BLaER1 treated with 17β-estradiol and CSF1 and Interleukin-3, amounts not matched to agents 10 nM and 100 nM (cell line): ENCODE measurements around the gene CHMP1A.

ENCODE experiments used
- H3K27ac ChIP-seq, 11 experiments: shearing (Covaris generic); formaldehyde crosslinking; 2 replicates each; pipeline ENCODE4 v1.8.1; 2022
- H3K27me3 ChIP-seq, 11 experiments: shearing (Covaris generic); formaldehyde crosslinking; 2 replicates each; pipeline ENCODE4 v1.8.1; 2022
- H3K36me3 ChIP-seq, 11 experiments: shearing (Covaris generic); formaldehyde crosslinking; 2 replicates each; pipeline ENCODE4 v1.8.1; 2022
- H3K4me1 ChIP-seq, 10 experiments: shearing (Covaris generic); formaldehyde crosslinking; 2 replicates each; pipeline ENCODE4 v1.8.1; 2022
- H3K4me2 ChIP-seq, 11 experiments: shearing (Covaris generic); formaldehyde crosslinking; 2 replicates each; pipeline ENCODE4 v1.8.1; 2022
- H3K4me3 ChIP-seq, 10 experiments: shearing (Covaris generic); formaldehyde crosslinking; 2 replicates each; pipeline ENCODE4 v1.8.1; 2022
- H3K9ac ChIP-seq, 11 experiments: shearing (Covaris generic); formaldehyde crosslinking; 2 replicates each; pipeline ENCODE4 v1.8.1; 2022
- H3K9me3 ChIP-seq, 11 experiments: shearing (Covaris generic); formaldehyde crosslinking; replicated peaks in 1 of 11; 2 replicates each; pipeline ENCODE4 v1.8.1; 2022
- H4K20me1 ChIP-seq, 11 experiments: shearing (Covaris generic); formaldehyde crosslinking; 2 replicates each; pipeline ENCODE4 v1.8.1; 2022
- Cebpa-rat ChIP-seq, 11 experiments: shearing (Covaris generic); IDR thresholded peaks; 2 replicates each; pipeline ENCODE4 v1.8.1; 2022

The CHMP1A gene

DNA sequence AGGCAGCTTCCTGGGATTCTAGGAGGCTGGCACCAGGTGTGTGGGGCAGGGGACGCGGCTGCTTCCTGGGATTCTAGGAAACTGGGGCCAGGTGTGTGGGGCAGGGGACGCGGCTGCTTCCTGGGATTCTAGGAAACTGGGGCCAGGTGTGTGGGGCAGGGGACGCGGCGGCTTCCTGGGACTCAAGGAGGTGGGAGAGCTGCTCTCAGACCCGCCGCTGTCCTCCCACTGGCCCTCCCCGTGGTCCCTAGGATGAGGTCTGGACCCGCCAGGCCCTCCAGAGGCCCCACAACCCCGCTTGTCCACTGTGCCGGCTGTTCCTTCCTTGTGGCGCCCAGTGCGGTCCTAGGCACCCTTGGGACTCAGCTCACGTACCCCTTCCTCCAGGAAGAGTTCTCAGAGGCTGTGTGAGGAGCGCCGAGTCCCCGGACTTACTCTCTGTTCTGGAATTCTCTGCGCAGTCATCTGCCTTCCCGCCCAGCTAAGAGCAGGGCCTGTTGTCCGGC is 43.5 kb downstream of the CHMP1A start:
- Histone ChIP-seq H3K27ac (peak overlapping the region in 5 of 11 experiments; percentile 9 to 71 (median 60); a peak in 9 of 22 replicates), H4K20me1 (peaks cover 0 to 10% (median 0%) of the 10 kb centered on the region in 11 experiments; a peak in 3 of 22 replicates), H3K4me3 (peak overlapping the region in 5 of 10 experiments; percentile 1 to 59 (median 52); a peak in 6 of 20 replicates), H3K36me3 (no peaks in the 10 kb centered on the region), H3K27me3 (peaks cover 0 to 27% (median 0%) of the 10 kb centered on the region in 11 experiments; a peak in 6 of 22 replicates), H3K9me3 (no peaks in the 10 kb centered on the region), H3K4me2 (peak overlapping the region; percentile 73 to 98 (median 87); a peak in 20 of 22 replicates), H3K9ac (peak overlapping the region in 5 of 11 experiments; percentile 39 to 73 (median 68); a peak in 9 of 22 replicates), H3K4me1 (peaks cover 27 to 96% (median 72%) of the 10 kb centered on the region in 10 experiments)
- TF ChIP-seq Cebpa-rat (IDR thresholded peaks at IDR 0.05), result no peak

DNA sequence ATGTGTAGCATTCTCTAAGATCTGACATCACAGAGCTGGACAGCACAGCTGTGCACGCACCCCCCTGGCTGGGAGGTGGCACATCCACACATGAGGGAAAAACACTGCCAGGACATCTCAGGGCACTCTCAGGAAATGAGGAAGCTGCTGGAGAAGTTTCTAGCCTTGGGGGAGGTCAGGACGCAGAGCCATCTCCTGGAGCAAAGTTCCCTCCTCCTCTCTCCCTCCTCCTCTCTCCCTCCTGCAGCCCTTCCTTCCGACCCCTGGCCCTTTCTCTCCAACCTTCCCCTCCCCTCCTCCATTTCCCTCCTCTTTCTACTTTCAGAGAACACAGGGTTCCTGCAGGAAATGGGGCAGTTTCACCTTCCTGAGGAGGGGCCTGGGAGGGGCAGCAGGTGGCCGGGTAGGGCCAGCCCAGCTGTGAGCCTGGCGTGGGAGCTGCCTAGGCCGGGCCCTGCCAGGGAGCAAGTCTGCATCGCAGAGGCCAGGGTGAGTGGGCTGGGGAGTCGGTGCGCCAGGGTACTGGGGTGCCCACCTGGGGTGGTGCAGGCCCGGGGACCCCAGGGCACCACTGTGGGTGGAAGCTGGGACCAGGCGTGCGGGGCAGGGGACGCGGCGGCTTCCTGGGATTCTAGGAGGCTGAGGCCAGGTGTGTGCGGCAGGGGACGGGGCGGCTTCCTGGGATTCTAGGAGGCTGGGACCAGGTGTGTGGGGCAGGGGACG is 44.1 kb downstream of the CHMP1A start, which contains the start of gene DPEP1:
Gene DPEP1 (plus strand): TSS at position 412 of the 723 bp plus-strand sequence. CDS start 16,769 bp downstream, outside the sequence.
- Histone ChIP-seq H3K27me3 (peaks cover 0 to 33% (median 0%) of the 10 kb centered on the region in 11 experiments; a peak in 6 of 22 replicates), H3K4me2 (peak within 1 kb of the TSS; percentile 73 to 98 (median 87)), H3K9ac (peak within 1 kb of the TSS in 7 of 11 experiments; percentile 0 to 73 (median 62); a peak in 10 of 22 replicates), H3K36me3 (no peaks in the 10 kb centered on the region), H3K9me3 (no peaks in the 10 kb centered on the region), H4K20me1 (peaks cover 0 to 7% (median 0%) of the 10 kb centered on the region in 11 experiments; a peak in 3 of 22 replicates), H3K4me1 (peaks cover 26 to 100% (median 75%) of the 10 kb centered on the region in 10 experiments), H3K4me3 (peak within 1 kb of the TSS in 5 of 10 experiments; percentile 1 to 59 (median 52); a peak in 8 of 20 replicates), H3K27ac (peak within 1 kb of the TSS in 7 of 11 experiments; percentile 8 to 71 (median 51); a peak in 10 of 22 replicates)
- TF ChIP-seq Cebpa-rat (IDR thresholded peaks at IDR 0.05), result no peak

- Histone ChIP-seq H3K4me1 (peaks cover 30 to 100% (median 75%) of the 10 kb centered on the region in 10 experiments), H3K9me3 (no peaks in the 10 kb centered on the region), H3K9ac (peak overlapping the region in 2 of 11 experiments; percentile 69 to 73; a peak in 2 of 22 replicates), H3K4me3 (peak overlapping the region in 2 of 10 experiments; percentile 55 to 59; a peak in 3 of 20 replicates), H3K36me3 (no peaks in the 10 kb centered on the region), H4K20me1 (peaks cover 0 to 10% (median 0%) of the 10 kb centered on the region in 11 experiments; a peak in 2 of 22 replicates), H3K27me3 (peaks cover 0 to 41% (median 0%) of the 10 kb centered on the region in 11 experiments; a peak in 7 of 22 replicates), H3K4me2 (peak overlapping the region; percentile 73 to 98 (median 87)), H3K27ac (peak overlapping the region in 5 of 11 experiments; percentile 9 to 71 (median 60); a peak in 7 of 22 replicates)
- TF ChIP-seq Cebpa-rat (IDR thresholded peaks at IDR 0.05), result no peak
Observed at GRCh38 chr16:89612415-89613166, 44.9 kb downstream of the CHMP1A start.

DNA sequence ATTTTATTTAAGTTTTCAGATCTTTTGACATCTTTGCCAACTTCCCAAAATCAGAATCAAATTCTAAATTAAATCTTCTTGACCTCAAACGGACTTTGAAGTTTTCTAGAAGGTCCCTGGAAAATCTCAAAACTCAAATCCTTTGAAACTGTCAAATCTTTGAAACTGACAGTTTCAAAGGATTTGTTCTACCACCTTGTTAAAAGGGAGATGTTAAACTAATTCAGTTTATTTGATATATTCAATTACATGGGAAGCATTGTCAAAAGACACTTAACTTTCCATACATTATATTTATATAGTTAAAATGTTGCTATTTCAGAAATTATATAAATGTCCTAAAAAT is 47.4 kb downstream of the CHMP1A start:
- H3K9ac ChIP-seq, result no peak overlapping the region
- peaks cover 37 to 100% (median 75%) of the 10 kb centered on the region in 10 experiments for H3K4me1 ChIP-seq
- no peak overlapping the region for H3K4me3 ChIP-seq
- H3K4me2 ChIP-seq, result peak overlapping the region in 3 of 11 experiments; percentile 31 to 88 (median 87); a peak in 6 of 22 replicates
- no peaks in the 10 kb centered on the region for H3K9me3 ChIP-seq
- H4K20me1 ChIP-seq, result peaks cover 0 to 6% (median 0%) of the 10 kb centered on the region in 11 experiments; a peak in 3 of 22 replicates
- 0 out of 22 replicates have a peak overlapping the region, but pooled peaks of 1 of the 11 experiments have one; percentile 17 for H3K27ac ChIP-seq
- no peaks in the 10 kb centered on the region for H3K36me3 ChIP-seq
- no peak for TF ChIP-seq Cebpa-rat (IDR thresholded peaks at IDR 0.05)
- peaks cover 0 to 51% (median 0%) of the 10 kb centered on the region in 11 experiments; a peak in 7 of 22 replicates for H3K27me3 ChIP-seq

- H3K27me3 ChIP-seq, result peaks cover 0 to 37% (median 0%) of the 10 kb centered on the region in 11 experiments; a peak in 7 of 22 replicates
- H3K9ac ChIP-seq, result peak overlapping the region in 8 of 11 experiments; percentile 13 to 56 (median 36); a peak in 11 of 22 replicates
- peaks cover 0 to 5% (median 0%) of the 10 kb centered on the region in 11 experiments; a peak in 2 of 22 replicates for H4K20me1 ChIP-seq
- TF ChIP-seq Cebpa-rat (IDR thresholded peaks at IDR 0.05), result no peak
- H3K9me3 ChIP-seq, result no peaks in the 10 kb centered on the region
- H3K36me3 ChIP-seq, result no peaks in the 10 kb centered on the region
- H3K4me2 ChIP-seq, result peak overlapping the region; percentile 27 to 93 (median 82)
- H3K4me1 ChIP-seq, result peaks cover 28 to 88% (median 63%) of the 10 kb centered on the region in 10 experiments
- H3K27ac ChIP-seq, result peak overlapping the region in 5 of 11 experiments; percentile 16 to 57 (median 33); a peak in 8 of 22 replicates
- peak overlapping the region in 2 of 10 experiments; percentile 6 to 40; a peak in 2 of 20 replicates for H3K4me3 ChIP-seq
Observed at GRCh38 chr16:89607937-89608740, 49.4 kb downstream of the CHMP1A start.

- Histone ChIP-seq H3K9ac (peak overlapping the region in 8 of 11 experiments; percentile 13 to 56 (median 36); a peak in 10 of 22 replicates), H3K4me3 (peak overlapping the region in 2 of 10 experiments; percentile 6 to 40; a peak in 3 of 20 replicates), H3K4me1 (peaks cover 30 to 88% (median 63%) of the 10 kb centered on the region in 10 experiments), H3K27ac (peak overlapping the region in 5 of 11 experiments; percentile 16 to 57 (median 33); a peak in 9 of 22 replicates), H4K20me1 (peaks cover 0 to 10% (median 0%) of the 10 kb centered on the region in 11 experiments; a peak in 3 of 22 replicates), H3K27me3 (peaks cover 0 to 37% (median 0%) of the 10 kb centered on the region in 11 experiments; a peak in 7 of 22 replicates), H3K9me3 (no peaks in the 10 kb centered on the region), H3K36me3 (no peaks in the 10 kb centered on the region), H3K4me2 (peak overlapping the region; percentile 27 to 93 (median 82))
- no peak for TF ChIP-seq Cebpa-rat (IDR thresholded peaks at IDR 0.05)
Observed at GRCh38 chr16:89607453-89607852, 50.1 kb downstream of the CHMP1A start.

- Histone ChIP-seq H3K4me1 (peaks cover 38 to 82% (median 69%) of the 10 kb centered on the region in 10 experiments), H3K9me3 (no peaks in the 10 kb centered on the region), H4K20me1 (peaks cover 0 to 15% (median 0%) of the 10 kb centered on the region in 11 experiments; a peak in 4 of 22 replicates), H3K4me3 (no peak overlapping the region; a peak in 1 of 20 replicates), H3K27ac (peak overlapping the region in 6 of 11 experiments; percentile 2 to 59 (median 17); a peak in 8 of 22 replicates), H3K27me3 (peaks cover 0 to 37% (median 0%) of the 10 kb centered on the region in 11 experiments; a peak in 7 of 22 replicates), H3K9ac (peak overlapping the region in 4 of 11 experiments; percentile 29 to 69 (median 63); a peak in 7 of 22 replicates), H3K36me3 (no peaks in the 10 kb centered on the region), H3K4me2 (peak overlapping the region in 10 of 11 experiments; percentile 38 to 93 (median 84); a peak in 19 of 22 replicates)
- TF ChIP-seq Cebpa-rat (IDR thresholded peaks at IDR 0.05), result no peak
Observed at GRCh38 chr16:89606006-89606405, 51.5 kb downstream of the CHMP1A start.
